ENCODE measurements around the gene NSUN7. TPM values are rescaled to one million over a fixed set of nuclear protein-coding genes. Genes with fewer than 3 reads are reported as not detected.

The NSUN7 gene

GRCh38 chr4:40856840-40857362, 107.1 kb downstream of the NSUN7 start:
- peak; percentile 64 for DNase-seq (ENCODE audit: low spot score)
- peak overlapping the region; percentile 97 for H3K9ac ChIP-seq (ENCODE audit: low read depth, low read length, poor library complexity)
- WGBS, 2 donors (ENCODE audit: extremely low coverage in 2 of 2, insufficient read length in 2 of 2, insufficient replicate concordance in 1 of 2), result no CpG with 5 or more reads among the region's 51 CpGs
- peak overlapping the region; percentile 90 to 96 for H3K4me3 ChIP-seq (ENCODE audit: low read length in 2 of 2)
- peak overlapping the region; percentile 77 for H3K23ac ChIP-seq (ENCODE audit: low read depth, low read length, poor library complexity)
- H3K18ac ChIP-seq (ENCODE audit: low read length), result peak overlapping the region; percentile 100
- H4K91ac ChIP-seq (ENCODE audit: low read depth, low read length, poor library complexity), result peak overlapping the region; percentile 64
- peak overlapping the region; percentile 83 for H2BK15ac ChIP-seq (ENCODE audit: low read length)
- H3K27me3 ChIP-seq (ENCODE audit: control insufficient read depth in 3 of 3, insufficient read depth in 3 of 3, low read depth in 1 of 3, low read length in 3 of 3), result peaks cover 0 to 6% (median 0%) of the 10 kb centered on the region in 3 experiments
- no peak overlapping the region for H4K8ac ChIP-seq (ENCODE audit: low read depth, low read length)
- peak overlapping the region; percentile 99 for H2AFZ ChIP-seq (ENCODE audit: low read length)
- peak overlapping the region; percentile 97 for H3K14ac ChIP-seq (ENCODE audit: low read length)
- no peaks in the 10 kb centered on the region for H3K9me3 ChIP-seq (replicated peaks in 1 of 2; ENCODE audit: control insufficient read depth in 2 of 2, insufficient read depth in 1 of 2, low read depth in 1 of 2, low read length in 2 of 2)
- H3K4me1 ChIP-seq (ENCODE audit: control insufficient read depth in 2 of 2, insufficient read depth in 1 of 2, low read depth in 1 of 2, low read length in 2 of 2), result peaks cover 0 to 3% of the 10 kb centered on the region in 2 donors
- peak overlapping the region; percentile 16 for H2BK12ac ChIP-seq (ENCODE audit: low read length)
- peak overlapping the region; percentile 25 for H3K27ac ChIP-seq (replicated peaks; ENCODE audit: low read length)
- peaks cover 2% of the 10 kb centered on the region for H3K79me1 ChIP-seq (ENCODE audit: low read depth, low read length)
- peak overlapping the region; percentile 85 for H2BK120ac ChIP-seq (ENCODE audit: low read depth, low read length)
- H3K4ac ChIP-seq (ENCODE audit: low read length), result peak overlapping the region; percentile 8
- peak overlapping the region; percentile 92 for H2BK5ac ChIP-seq (ENCODE audit: low read length)
- H2AK5ac ChIP-seq (ENCODE audit: low read depth, low read length), result peak overlapping the region; percentile 78
- H3K36me3 ChIP-seq (replicated peaks in 1 of 2; ENCODE audit: control insufficient read depth in 2 of 2, insufficient read depth in 2 of 2, low read length in 2 of 2), result peaks cover 8 to 15% of the 10 kb centered on the region in 2 donors
- H3K4me2 ChIP-seq (ENCODE audit: insufficient read depth, low read length, poor library complexity, severe bottlenecking), result peak overlapping the region; percentile 74

GRCh38 chr4:40857956-40858355, 108.2 kb downstream of the NSUN7 start:
- peaks cover 2% of the 10 kb centered on the region for H3K79me1 ChIP-seq (ENCODE audit: low read depth, low read length)
- H3K9ac ChIP-seq (ENCODE audit: low read depth, low read length, poor library complexity), result no peak overlapping the region
- peaks cover 8 to 12% of the 10 kb centered on the region in 2 donors for H3K36me3 ChIP-seq (replicated peaks in 1 of 2; ENCODE audit: control insufficient read depth in 2 of 2, insufficient read depth in 2 of 2, low read length in 2 of 2)
- no peak overlapping the region for H2BK5ac ChIP-seq (ENCODE audit: low read length)
- H3K9me3 ChIP-seq (replicated peaks in 1 of 2; ENCODE audit: control insufficient read depth in 2 of 2, insufficient read depth in 1 of 2, low read depth in 1 of 2, low read length in 2 of 2), result no peaks in the 10 kb centered on the region
- H2AFZ ChIP-seq (ENCODE audit: low read length), result no peak overlapping the region
- H3K23ac ChIP-seq (ENCODE audit: low read depth, low read length, poor library complexity), result no peak overlapping the region
- no peak overlapping the region for H4K91ac ChIP-seq (ENCODE audit: low read depth, low read length, poor library complexity)
- no peak overlapping the region for H2BK15ac ChIP-seq (ENCODE audit: low read length)
- no peak overlapping the region for H3K27ac ChIP-seq (replicated peaks; ENCODE audit: low read length)
- H2AK5ac ChIP-seq (ENCODE audit: low read depth, low read length), result no peak overlapping the region
- peaks cover 0 to 6% (median 0%) of the 10 kb centered on the region in 3 experiments for H3K27me3 ChIP-seq (ENCODE audit: control insufficient read depth in 3 of 3, insufficient read depth in 3 of 3, low read depth in 1 of 3, low read length in 3 of 3)
- no peak for DNase-seq (ENCODE audit: low spot score)
- H3K18ac ChIP-seq (ENCODE audit: low read length), result no peak overlapping the region
- H2BK120ac ChIP-seq (ENCODE audit: low read depth, low read length), result no peak overlapping the region
- H3K14ac ChIP-seq (ENCODE audit: low read length), result no peak overlapping the region
- H3K4me2 ChIP-seq (ENCODE audit: insufficient read depth, low read length, poor library complexity, severe bottlenecking), result no peak overlapping the region
- H3K4me1 ChIP-seq (ENCODE audit: control insufficient read depth in 2 of 2, insufficient read depth in 1 of 2, low read depth in 1 of 2, low read length in 2 of 2), result peaks cover 0 to 3% of the 10 kb centered on the region in 2 donors
- no peak overlapping the region for H3K4ac ChIP-seq (ENCODE audit: low read length)
- no CpG with 5 or more reads among the region's 2 CpGs for WGBS, 2 donors (ENCODE audit: extremely low coverage in 2 of 2, insufficient read length in 2 of 2, insufficient replicate concordance in 1 of 2)
- H4K8ac ChIP-seq (ENCODE audit: low read depth, low read length), result no peak overlapping the region
- no peak overlapping the region for H2BK12ac ChIP-seq (ENCODE audit: low read length)
- no peak overlapping the region for H3K4me3 ChIP-seq (ENCODE audit: low read length in 2 of 2)

GRCh38 chr4:40858962-40859361, 109.2 kb downstream of the NSUN7 start:
- no peak for DNase-seq (ENCODE audit: low spot score)
- whole genome bisulfite sequencing, 2 donors (ENCODE audit: extremely low coverage in 2 of 2, insufficient read length in 2 of 2, insufficient replicate concordance in 1 of 2), result no CpG with 5 or more reads among the region's 2 CpGs

More at GRCh38 chr4:40858962-40859361, 109.2 kb downstream of the NSUN7 start:
- H3K14ac ChIP-seq (ENCODE audit: low read length), result no peak overlapping the region
- no peak overlapping the region for H2BK120ac ChIP-seq (ENCODE audit: low read depth, low read length)
- H3K9ac ChIP-seq (ENCODE audit: low read depth, low read length, poor library complexity), result no peak overlapping the region
- no peak overlapping the region for H2AFZ ChIP-seq (ENCODE audit: low read length)
- no peak overlapping the region for H3K27ac ChIP-seq (replicated peaks; ENCODE audit: low read length)
- H2BK15ac ChIP-seq (ENCODE audit: low read length), result no peak overlapping the region
- peaks cover 2% of the 10 kb centered on the region for H3K79me1 ChIP-seq (ENCODE audit: low read depth, low read length)
- peaks cover 4% of the 10 kb centered on the region in 2 donors for H3K36me3 ChIP-seq (replicated peaks in 1 of 2; ENCODE audit: control insufficient read depth in 2 of 2, insufficient read depth in 2 of 2, low read length in 2 of 2)
- H2AK5ac ChIP-seq (ENCODE audit: low read depth, low read length), result no peak overlapping the region
- peaks cover 0 to 3% of the 10 kb centered on the region in 2 donors for H3K4me1 ChIP-seq (ENCODE audit: control insufficient read depth in 2 of 2, insufficient read depth in 1 of 2, low read depth in 1 of 2, low read length in 2 of 2)
- no peak overlapping the region for H2BK5ac ChIP-seq (ENCODE audit: low read length)
- H4K91ac ChIP-seq (ENCODE audit: low read depth, low read length, poor library complexity), result no peak overlapping the region
- H3K27me3 ChIP-seq (ENCODE audit: control insufficient read depth in 3 of 3, insufficient read depth in 3 of 3, low read depth in 1 of 3, low read length in 3 of 3), result peaks cover 0 to 6% (median 0%) of the 10 kb centered on the region in 3 experiments
- H3K18ac ChIP-seq (ENCODE audit: low read length), result no peak overlapping the region
- H4K8ac ChIP-seq (ENCODE audit: low read depth, low read length), result no peak overlapping the region
- no peak overlapping the region for H3K4ac ChIP-seq (ENCODE audit: low read length)
- no peak overlapping the region for H3K23ac ChIP-seq (ENCODE audit: low read depth, low read length, poor library complexity)
- H2BK12ac ChIP-seq (ENCODE audit: low read length), result no peak overlapping the region
- no peak overlapping the region for H3K4me2 ChIP-seq (ENCODE audit: insufficient read depth, low read length, poor library complexity, severe bottlenecking)
- no peak overlapping the region for H3K4me3 ChIP-seq (ENCODE audit: low read length in 2 of 2)
- no peaks in the 10 kb centered on the region for H3K9me3 ChIP-seq (replicated peaks in 1 of 2; ENCODE audit: control insufficient read depth in 2 of 2, insufficient read depth in 1 of 2, low read depth in 1 of 2, low read length in 2 of 2)

Small RNAs within 50 kb of the gene (small RNA-seq; reads per million reads assigned to genes)
- not detected for gene RF00019 (ENCODE audit: insufficient read depth)
